Stimulated activated CD4-positive, alpha-beta T cell treated with anti-CD3 and anti-CD28 coated beads, Interleukin-4, amount 100 ng/mL, for 48 hours (primary cell): Measurements from ENCODE around the gene PRKCA.
"Not testable (repeated sequence)": the region's sequence is repeated elsewhere in the genome, so short reads cannot be mapped to it uniquely, and the experiment has no call there.

Experiments used
- DNase-seq, 2 donors: peaks; one replicate each; pipeline ENCODE4 v3.0.0-alpha.2; 2020; ENCODE audit warnings: low read depth in 2 of 2

The PRKCA gene

GRCh38 chr17:66713533-66714042 lies 411.2 kb downstream of the PRKCA start:
- no peak for DNase-seq

GRCh38 chr17:66714046-66715023 lies 411.9 kb downstream of the PRKCA start:
- DNase-seq: no peak

GRCh38 chr17:66715076-66715675 lies 412.8 kb downstream of the PRKCA start:
- no peak for DNase-seq

DNA sequence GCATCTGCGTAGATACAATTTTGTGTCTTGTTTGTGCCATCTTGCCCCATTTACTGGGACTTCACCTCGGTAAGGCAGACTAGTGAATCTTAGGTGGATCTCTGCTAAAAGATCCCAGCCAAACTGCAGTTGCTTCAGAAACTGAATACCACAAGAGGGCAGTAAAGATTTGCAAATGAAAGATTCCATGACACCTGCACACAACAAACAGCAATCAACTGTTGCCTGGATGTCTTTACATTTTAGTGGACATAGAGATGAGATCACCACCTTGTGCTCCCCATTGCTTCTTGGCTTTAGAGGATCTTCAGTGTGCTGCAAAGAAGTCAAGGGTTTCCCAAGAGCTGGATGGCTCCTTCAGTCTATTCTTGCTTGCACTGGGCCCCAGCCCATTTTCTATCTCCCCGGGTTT lies 413.3 kb downstream of the PRKCA start:
- DNase-seq: no peak

DNA sequence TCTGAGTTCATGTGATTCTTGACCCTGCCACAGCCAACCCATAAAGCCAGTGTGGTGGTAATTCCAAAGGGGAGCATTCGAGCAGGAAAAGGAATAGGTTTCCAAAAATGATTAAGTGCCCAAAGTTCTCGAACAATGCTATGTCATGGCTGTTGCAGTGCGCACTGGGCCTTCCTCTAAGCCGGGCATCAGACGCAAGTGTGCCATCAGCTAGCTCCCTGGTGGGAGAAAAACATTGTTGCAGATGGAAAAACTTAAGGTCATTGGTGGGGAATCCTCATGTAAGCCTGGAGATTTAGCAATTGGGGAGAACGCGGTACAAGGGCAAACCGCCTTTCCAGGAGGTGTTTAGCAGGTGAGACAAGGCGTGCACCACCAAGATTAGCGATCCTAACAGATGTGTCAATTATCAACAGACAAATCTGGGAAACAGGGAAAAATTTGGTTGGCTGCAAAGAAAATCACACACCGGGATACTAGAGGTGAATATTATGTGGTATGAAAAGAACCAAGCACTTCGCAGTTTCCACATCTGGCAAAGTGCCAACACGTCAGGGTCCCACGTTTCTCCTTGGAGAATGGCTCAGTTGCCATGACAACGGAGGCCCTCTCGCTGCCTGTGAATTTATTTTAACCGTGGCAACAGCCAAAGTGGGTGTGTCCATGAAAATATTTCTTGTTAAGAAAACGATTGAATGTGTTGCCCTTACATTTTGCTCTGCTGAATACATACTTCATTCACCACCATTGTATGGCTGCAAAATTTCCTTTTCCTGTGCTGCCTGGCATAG lies 414.0 kb downstream of the PRKCA start:
- DNase-seq: no peak

DNA sequence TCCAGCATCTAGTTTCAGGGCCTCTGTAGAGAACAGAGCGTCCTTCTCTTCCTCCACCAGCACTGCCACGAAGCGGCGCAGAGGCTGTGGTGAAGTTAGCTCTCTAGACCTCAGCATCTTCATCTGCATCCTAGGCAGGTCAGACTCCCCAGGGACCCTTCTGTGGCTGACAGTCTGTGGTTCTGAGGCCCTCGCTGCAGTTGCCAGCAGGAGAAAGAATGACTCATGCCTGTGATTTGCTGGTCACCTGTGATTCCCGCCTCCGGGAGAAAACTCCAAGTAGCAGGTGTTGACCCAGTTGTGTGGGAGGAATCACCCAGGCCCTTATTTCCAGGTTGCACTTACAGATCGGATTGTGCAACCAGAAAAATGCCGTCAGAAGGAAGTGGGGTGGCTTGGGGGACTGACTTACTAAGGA lies 415.2 kb downstream of the PRKCA start:
- no peak for DNase-seq

- DNase-seq: no peak
Observed at GRCh38 chr17:66720027-66720426, 417.6 kb downstream of the PRKCA start.

DNA sequence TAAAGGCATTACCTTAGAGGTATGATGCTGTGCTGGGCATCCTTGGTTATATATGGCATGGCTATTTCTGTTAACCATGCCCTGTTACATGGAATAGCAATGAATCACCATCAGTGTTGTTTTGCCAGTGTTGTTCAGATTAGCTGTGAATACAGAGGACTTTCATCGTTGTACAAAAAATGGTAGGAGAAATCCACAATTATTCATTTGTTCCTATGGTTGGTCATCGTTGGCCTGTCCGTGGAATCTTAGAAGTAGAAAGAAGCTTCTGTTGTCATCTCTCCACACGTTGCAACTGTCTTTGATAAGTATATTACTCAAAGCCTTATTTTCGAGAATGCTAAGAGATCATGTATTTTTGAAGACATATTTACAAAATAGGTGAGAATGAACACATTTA lies 418.2 kb downstream of the PRKCA start:
- no peak for DNase-seq

GRCh38 chr17:66722341-66722740 lies 419.9 kb downstream of the PRKCA start:
- DNase-seq: no peak

- no peak for DNase-seq
Observed at GRCh38 chr17:66724581-66725341, 422.3 kb downstream of the PRKCA start.

DNA sequence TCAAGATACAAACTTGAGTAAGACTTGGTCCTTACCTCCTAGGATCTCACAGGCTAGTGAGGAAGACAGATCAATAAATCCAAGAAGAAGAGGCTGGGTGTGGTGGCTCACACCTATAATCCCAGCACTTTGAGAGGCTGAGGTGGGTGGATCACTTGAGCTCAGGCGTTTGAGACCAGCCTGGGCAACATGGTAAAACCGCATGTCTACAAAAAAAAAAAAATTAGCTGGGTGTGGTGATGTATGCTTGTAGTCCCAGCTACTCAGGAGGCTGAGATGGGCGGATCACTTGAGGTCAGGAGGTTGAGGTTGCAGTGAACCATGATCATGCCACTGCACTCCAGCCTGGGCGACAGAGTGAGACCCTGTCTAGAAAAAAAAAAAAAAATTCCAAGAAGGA lies 423.0 kb downstream of the PRKCA start:
- DNase-seq: not testable (repeated sequence)

DNA sequence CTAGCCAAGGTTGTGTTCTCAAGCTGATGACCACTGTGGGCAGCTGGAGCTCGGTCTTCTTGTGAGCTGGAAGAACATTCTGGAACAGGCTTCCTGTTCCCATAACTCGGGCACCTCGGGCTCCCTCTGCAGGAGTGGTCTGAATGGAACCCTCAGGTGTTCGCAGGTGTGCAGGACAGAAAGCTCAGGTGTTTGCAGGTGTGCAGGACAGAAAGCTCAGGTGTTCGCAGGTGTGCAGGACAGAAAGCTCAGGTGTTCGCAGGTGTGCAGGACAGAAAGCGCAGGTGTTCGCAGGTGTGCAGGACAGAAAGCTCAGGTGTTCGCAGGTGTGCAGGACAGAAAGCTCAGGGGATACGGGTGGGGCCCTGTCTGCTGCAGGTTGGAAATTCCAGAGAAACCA lies 423.5 kb downstream of the PRKCA start:
- DNase-seq: no peak

GRCh38 chr17:66726371-66726770 lies 424.0 kb downstream of the PRKCA start:
- no peak for DNase-seq

GRCh38 chr17:66726846-66727245 lies 424.4 kb downstream of the PRKCA start:
- no peak for DNase-seq

DNA sequence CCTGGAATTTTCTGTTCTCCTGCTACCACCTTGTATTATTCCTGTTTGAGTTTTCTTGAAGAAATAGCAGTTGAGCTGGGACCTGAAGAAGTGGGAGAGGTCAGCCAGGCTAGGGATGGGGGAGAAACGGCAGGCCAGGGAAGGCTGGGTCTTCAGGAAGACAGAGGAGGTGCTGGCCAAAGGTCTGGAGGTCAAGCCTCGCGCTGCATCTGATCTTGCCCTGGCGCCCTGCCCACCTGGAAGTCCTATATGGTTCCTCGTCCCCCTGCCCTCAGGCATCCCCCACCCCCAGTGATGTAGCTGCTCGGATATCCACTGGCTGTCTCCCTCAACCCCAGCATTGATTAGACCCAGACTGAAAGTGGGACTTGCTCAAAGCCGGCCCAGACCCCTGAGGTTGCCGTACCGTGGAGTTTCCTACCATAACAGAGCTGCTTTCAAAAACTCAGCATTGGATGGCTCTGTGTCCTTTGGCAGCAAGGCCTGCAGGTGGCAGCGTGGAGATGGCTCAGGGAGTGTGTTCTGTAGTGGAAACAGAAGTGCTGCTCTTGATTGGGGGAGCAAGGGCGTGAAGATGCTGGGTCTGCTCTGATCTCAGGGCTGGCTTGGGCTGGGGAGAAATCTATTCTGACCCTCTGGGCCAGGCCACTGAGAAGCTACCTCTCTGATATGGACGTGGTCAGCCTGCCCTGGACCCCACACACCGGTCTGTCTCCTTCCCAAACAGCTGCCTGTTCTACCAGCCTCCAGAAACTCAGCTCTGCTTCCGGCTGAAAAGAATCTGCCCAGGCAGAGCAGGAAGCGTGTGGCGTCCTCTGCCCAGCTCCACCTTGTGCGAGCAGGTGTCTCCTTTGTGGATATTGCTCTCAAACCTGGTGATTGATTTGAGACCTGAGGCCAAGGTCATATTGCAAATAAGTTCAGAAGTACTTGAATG lies 425.5 kb downstream of the PRKCA start:
- peak in 1 of 2 donors; percentile 42 for DNase-seq

GRCh38 chr17:66730461-66730923 lies 428.1 kb downstream of the PRKCA start:
- no peak for DNase-seq

DNA sequence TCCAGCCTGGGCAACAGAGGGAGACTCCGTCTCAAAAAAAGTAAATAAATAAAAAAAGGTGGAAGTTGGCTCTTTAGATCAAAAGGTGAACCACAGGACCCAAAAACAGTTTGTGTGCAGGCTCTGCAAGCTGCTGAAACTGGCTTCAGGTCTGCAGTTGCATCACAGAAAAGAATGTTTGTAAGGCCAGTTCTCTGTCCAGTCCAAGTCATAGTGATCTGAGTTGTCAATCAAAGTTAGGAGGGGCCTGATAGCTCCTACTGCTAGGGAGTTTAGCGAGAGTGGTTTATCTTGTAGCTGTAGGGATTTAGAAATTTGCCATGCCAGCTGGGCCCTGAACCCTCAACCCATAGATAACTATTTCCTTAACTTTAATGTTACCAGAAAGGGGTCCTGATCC lies 431.3 kb downstream of the PRKCA start:
- DNase-seq: no peak

DNA sequence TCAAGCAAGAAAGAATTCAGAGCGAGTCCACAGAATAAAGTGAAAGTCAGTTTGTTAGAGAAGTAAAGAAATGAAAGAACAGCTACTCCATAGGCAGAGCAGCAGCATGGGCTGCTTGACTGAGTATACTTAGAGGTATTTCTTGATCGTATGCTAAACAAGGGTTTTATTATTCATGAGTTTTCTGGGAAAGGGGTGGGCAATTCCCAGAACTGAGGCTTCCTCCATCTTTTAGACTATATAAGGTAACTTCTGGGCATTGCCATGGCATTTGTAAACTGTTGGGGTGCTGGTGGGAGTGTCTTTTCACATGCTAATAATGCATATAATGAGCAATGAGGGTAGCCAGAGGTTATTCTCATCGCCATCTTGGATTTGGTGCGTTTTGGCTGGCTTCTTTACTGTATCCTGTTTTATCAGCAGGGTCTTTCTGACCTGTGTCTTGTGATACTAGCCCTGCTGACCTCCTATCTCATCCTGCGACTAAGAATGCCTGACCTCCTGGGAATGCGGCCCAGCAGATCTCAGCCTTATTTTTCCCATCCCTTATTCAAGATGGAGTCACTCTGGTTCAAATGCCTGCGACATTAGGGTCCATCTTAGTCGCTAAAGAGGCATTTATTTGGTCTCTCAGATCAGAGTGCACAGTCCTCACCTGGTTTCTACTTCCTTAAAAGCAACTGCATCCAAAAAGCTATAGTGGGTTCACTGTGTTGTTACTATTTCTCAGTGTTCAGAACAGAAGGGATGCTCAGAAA lies 432.0 kb downstream of the PRKCA start:
- DNase-seq: no peak

- DNase-seq: no peak
Observed at GRCh38 chr17:66737524-66737923, 435.1 kb downstream of the PRKCA start.
